SH-SY5Y (cell line): ENCODE measurements around the gene PIK3CG.

Source experiments
- GATA2 ChIP-seq: IDR thresholded peaks from 2 replicates; pipeline ENCODE4 v1.6.1; 2011; ENCODE audit warnings: mild to moderate bottlenecking, low read depth, low read length
- GATA3 ChIP-seq: IDR thresholded peaks from 2 replicates; pipeline ENCODE4 v1.6.1; 2011; ENCODE audit warnings: low read depth, mild to moderate bottlenecking, low read length, moderate library complexity

DNA sequence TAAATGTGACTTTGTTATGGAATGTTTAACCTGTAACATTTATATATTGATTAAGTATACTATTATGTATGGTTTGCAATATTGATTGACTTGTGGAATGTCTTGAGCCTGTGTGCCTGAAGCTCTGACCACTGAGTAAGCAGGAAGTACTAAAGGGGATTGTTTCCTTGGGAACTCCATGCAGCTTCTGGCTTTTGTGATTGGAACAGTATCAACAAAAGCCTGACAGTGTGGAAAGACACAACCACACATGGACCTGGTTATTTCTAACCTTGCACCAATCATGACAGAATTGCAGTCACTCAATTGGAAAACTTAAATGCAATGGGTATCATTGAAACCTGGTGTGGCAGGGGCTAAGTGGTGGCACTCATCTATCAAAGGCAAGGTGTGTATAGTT lies 45.5 kb upstream of the PIK3CG start:
- TF ChIP-seq GATA2 (no peak), GATA3 (no peak)
